Measurements from ENCODE around the gene CLEC2D.
"Not testable (repeated sequence)": the region's sequence is repeated elsewhere in the genome, so short reads cannot be mapped to it uniquely, and the experiment has no call there.

Gene CLEC2D

GRCh38 chr12:9700606-9700956, 31.1 kb downstream of the CLEC2D start:
- no peak for DNase-seq

DNA sequence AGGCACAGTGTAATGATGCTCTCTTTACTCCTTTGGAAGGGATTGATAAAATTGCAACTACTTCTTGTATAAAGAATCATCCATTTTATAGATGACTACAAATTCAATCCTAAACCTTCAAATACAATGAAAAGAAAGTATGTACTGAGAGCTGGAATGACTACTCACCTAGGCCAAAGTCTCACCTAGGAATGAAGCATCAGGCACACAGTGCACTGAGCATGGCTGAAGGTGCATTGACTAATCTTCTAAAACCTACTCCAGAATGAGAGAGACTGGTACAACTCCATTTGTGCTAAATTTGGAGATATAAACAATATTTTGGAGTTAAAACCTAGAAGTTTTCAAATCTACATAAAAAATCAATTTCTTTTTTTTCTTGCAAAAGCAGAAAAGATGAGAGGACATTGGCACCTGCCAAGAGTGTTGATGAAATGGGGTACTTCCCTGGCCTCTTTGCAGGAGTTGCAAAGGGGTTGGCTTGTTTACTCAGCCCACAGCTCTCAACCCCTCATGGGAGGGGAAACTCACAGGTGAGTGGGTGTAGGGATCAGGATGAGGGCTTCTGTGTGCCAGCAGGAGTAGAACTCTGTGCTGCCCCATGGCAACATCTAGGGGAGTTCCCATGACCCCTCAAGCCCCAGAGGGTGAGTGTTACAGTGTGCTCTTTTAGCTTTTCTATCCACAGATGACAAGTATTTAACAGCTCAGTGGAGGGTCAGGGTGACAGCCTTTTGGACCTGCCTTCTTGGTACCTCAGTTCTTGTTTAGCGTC, 32.1 kb downstream of the CLEC2D start:
- DNase-seq = no peak

DNA sequence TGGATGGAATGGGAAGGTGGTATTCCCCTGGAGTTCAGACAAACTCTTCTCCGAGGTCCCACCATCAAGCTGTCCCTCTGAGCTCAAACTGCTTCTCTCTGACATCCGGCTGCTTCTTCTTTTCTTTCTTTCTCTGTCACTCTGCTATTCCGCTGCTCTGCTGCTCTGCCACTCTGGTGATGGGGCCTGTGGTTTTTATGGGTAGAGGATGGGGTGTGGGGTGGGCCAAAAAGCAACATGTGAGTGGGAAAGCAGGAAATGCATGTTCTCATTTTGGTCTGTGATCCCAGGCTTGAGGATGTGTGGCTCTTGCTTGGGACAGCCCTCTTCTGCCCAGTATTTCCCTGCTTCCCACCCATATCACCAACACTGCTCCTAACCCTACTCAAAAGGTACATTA, 32.7 kb downstream of the CLEC2D start:
- peak in 1 of 5 donors; percentile 79 for DNase-seq

DNA sequence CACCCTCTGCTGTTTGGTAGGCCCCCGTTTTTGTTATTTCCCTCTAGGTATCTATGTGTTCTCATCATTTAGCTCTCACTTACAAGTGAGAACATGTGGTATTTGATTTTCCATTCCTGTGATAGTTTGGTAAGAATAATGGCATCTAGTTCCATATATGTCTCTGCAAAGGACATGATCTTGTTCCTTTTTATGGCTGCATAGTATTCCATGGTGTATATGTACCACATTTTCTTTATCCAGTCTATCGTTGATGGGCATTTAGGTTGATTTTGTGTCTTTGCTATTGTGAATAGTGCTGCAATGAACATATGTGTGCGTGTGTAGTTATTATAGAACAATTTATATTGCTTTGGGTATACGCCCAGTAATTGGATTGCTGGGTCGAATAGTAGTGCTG, 35.0 kb downstream of the CLEC2D start:
- not testable (repeated sequence) for DNase-seq

GRCh38 chr12:9706086-9706685, 36.7 kb downstream of the CLEC2D start:
- DNase-seq = no peak

DNA sequence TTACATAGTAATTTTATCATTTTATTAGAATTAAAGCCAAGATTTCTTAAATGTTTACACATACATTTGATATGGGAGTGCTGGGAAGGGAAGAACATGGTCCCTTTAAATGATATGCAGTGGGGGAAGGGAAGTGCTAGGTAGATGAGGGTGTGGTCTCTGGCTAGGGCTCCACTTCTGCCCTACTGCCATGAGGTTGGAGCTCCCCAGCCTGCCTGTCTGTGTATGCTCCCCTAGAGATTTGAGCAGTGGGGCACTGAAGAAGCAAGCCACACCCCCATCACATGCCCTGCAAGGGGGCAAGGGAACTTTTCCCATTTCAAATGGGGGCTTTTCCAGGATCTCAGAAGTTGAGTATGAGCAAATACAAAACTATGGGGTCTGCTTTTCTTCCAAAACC, 37.8 kb downstream of the CLEC2D start:
- DNase-seq = no peak

GRCh38 chr12:9707864-9708808, 38.6 kb downstream of the CLEC2D start:
- peak; percentile 21 to 79 (median 50) for DNase-seq

GRCh38 chr12:9708853-9709252, 39.3 kb downstream of the CLEC2D start:
- peak in 1 of 5 donors; percentile 63 for DNase-seq

GRCh38 chr12:9710584-9711375, 41.3 kb downstream of the CLEC2D start:
- no peak for DNase-seq

DNA sequence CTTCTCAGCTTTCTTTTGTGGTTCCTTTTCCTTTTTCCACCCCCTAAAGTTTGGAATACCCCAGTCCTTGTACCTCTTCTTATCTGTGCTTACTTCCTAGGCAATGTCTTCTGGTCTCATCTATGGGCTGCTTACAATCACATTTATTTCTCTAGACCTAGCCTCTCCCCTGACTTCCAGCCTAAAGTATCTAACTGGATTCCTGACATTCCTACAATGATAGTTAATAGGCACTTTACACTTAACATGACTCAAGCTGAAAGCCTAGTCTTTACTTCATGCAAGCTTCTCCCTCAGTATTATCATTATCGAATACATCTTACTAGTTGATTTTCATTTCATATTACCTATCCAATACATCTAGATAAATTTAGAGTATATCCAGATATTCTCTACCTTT, 42.2 kb downstream of the CLEC2D start:
- DNase-seq = no peak

DNA sequence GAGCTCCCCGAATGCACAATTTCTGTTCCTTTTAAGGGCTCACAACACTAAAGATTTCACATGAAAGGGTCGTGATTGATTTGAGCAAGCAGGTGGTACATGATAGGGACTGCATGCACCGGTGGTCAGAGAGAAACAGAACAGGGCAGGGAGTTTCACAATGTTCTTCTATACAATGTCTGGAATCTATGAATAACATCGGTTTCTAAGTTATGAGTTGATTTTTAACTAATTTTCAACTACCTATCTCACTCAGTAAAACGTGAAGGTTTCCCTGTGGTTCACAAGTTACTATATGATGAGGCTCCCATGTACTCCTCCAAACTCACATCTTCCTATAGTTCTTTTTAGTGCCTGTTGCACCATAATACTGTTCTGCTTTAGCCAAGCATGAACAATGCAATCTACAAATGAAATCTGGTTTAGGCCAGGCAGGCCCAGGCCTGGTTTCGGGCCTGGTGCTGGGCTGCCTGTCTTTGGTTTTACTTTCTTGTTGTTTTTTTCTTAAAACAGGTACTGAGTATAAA, 43.6 kb downstream of the CLEC2D start:
- DNase-seq = not testable (repeated sequence)

- DNase-seq = no peak
Observed at GRCh38 chr12:9717070-9717925, 47.8 kb downstream of the CLEC2D start.

DNA sequence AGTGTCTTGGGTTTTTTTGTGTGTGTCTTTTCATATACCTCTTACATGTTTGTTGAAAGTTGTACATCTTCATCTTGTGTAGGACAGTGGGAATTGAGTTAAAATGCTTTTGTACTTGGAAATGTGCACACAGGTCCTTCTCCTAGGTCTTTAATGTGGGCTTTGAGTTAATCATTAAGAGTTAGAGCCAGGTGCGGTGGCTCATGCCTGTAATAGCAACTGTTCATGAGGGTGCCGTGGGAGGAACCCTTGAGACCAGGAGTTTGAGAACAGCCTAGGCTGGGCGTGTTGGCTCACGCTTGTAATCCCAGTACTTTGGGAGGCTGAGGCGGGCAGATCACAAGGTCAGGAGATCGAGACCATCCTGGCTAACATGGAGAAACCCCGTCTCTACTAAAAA, 49.5 kb downstream of the CLEC2D start:
- no peak for DNase-seq

- DNase-seq = no peak
Observed at GRCh38 chr12:9719790-9720189, 50.3 kb downstream of the CLEC2D start.

GRCh38 chr12:9721394-9722092, 52.0 kb downstream of the CLEC2D start:
- no peak for DNase-seq

DNA sequence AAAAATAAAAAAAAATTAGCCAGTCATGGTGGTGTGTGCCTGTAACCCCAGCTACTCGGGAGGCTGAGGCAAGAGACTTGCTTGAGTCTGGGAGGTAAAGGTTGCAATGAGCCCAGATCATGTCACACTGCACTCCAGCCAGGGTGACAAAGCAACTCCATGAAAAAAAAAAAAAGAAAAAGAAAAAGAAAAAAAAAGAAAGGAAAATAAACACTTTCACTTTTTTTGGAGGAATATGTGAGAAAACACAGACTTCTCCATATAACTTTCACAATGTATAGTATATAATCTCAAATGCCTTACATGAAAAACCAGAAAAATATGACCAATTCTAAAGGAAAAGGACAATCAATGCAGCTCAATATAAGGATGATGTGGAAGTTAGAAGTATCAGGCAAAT, 54.5 kb downstream of the CLEC2D start:
- DNase-seq = no peak

GRCh38 chr12:9725213-9725870, 55.8 kb downstream of the CLEC2D start:
- DNase-seq = no peak

GRCh38 chr12:9727813-9728212, 58.3 kb downstream of the CLEC2D start:
- DNase-seq = no peak

- no peak for DNase-seq
Observed at GRCh38 chr12:9729082-9729481, 59.6 kb downstream of the CLEC2D start.

DNA sequence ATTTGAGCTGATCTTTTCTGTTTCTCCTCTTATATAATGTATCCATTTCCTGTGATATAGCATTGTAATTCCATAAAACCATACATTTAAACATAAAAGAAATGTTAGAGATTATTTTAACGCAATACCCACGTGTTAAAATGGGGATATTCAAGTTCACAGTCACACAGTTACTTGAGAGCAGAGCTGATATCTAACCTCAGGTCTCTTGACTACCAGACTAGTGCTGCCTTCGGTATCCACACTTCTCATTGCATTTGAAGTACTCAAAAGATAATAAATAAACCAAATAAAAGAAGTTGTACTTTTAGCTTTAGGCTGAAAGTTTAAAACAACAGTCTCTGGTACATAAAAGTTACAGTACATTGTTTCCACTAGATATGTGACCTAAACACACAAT, 60.5 kb downstream of the CLEC2D start:
- no peak for DNase-seq
